Activated CD4-positive, CD25-positive, alpha-beta regulatory T cell (primary cell): ENCODE data around the gene BANP.
"Not testable (repeated sequence)": the region's sequence is repeated elsewhere in the genome, so short reads cannot be mapped to it uniquely, and the experiment has no call there.

Experiments used
- DNase-seq, 4 experiments: peaks; one replicate each; lab custom pipeline; 2025; lab: John Stamatoyannopoulos, UW

The BANP gene

DNA sequence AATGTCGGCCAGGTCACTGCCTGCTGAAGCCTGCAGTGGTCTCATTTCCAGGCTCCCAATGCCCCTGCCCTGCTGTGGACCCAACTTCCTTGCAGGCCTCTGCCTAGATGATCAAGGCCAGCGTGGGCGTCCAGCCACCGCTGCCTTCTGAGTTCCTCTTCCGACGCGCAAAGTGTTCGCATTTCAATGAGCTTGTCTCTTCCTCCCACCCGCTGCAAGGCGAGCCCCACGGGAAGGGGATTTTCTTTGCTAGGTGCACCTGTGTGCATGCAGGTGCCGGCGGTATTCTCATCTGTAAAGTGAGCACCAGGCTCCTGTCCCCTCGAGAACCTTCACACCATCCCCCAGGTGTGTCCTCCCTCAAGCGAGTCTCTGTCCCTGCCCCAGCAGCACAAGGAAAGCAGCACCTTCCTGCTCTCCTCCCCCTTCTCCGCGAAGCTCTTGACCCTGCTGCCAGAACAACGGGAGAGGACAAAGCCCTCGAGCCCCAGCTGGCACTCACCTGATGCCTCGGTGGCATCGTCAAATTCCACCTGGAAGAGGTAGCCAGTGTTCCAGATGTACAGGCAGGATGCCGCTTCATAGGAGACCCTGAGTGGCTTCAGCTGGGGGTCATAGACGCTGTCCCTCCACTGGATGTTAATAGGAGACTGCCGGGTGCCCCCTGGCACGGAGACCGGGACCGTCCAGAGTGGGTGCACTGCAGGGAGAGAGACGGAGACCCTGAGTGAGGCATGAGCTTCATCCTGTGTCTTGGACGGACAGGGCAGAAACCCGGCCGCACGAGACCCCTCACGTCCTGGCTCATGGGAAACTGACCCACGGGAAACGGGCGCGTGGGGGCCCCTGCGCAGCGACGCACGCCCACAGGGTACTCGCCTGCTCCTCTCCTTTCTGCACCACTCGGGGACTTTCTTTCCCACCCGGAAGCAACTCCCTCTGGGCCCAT, 24.7 kb upstream of the BANP start:
- DNase-seq = no peak

DNA sequence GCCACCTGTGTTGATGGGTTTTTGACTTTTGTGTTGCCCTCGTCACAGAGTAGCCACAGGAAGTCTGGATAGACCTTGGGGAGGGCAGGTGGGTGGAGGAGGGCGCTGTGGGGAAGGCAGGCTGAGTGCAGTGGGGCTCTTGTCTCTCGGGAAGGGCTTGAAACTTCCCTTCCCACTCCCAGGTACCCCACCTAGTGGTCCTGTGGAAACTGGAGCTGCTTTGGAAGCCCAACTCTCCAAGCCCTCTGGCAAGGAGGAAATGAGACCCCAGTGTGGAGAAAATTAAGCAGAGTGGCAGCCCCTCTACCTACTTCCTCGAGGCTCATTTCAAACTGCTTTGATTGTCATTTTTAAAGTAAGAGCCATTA, 24.1 kb upstream of the BANP start:
- no peak for DNase-seq

DNA sequence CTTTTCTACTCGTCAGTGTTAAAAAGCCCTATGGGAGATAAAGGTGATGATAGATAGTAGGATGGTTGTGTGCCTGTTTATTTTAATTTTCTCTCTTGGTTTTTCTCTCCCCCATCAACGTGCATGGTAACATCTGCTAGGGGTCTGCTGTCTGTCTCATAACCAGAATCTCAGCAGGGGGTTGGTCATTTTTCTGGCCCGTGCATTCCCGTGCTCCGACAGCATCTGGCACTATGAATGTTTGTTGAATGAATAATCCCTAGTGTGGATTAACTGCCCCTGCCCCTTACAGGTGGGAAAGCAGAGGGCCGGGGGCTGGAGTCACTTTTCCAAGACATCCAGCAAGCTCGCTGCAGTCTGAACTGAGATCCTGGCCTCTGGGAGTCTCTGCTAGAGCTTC, 21.2 kb upstream of the BANP start:
- no peak for DNase-seq

DNA sequence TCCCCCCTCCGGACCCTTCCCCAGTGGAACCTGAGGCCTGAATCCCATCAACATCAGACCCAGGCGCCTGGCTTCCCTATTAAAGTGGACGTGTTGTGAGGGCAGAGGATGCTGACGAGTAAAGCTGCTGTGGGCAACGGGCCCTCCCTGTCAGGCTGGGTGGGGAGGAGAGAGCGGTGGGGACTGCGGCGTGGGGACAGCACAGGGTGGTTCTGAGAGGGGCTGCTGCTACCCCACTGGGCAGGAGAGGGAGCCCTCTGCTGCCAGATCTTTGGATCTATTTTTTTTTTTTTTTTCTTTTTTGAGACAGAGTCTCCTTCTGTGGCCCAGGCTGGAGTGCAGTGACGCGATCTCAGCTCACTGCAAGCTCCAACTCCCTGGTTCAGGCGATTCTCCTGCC, 20.8 kb upstream of the BANP start:
- DNase-seq = no peak

DNA sequence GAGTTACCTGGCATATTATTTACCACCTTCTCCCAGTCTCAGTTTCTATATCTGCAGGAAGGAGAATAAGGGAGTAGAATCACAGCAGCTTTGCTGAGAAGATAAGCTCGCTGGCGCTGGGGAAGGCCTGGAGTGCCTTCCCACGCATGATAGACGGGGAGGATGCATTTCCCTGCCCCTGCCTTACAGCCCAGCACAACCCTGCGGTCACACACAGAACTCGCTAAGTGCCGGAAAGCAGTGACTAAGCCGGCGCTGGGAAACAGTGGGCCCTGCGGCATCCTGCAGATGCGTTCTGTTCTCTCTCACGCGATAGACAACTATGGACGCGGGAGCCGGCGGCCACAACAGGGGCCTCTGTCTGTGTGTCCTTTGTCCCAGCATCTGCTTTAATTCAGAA, 19.7 kb upstream of the BANP start:
- DNase-seq = no peak

DNA sequence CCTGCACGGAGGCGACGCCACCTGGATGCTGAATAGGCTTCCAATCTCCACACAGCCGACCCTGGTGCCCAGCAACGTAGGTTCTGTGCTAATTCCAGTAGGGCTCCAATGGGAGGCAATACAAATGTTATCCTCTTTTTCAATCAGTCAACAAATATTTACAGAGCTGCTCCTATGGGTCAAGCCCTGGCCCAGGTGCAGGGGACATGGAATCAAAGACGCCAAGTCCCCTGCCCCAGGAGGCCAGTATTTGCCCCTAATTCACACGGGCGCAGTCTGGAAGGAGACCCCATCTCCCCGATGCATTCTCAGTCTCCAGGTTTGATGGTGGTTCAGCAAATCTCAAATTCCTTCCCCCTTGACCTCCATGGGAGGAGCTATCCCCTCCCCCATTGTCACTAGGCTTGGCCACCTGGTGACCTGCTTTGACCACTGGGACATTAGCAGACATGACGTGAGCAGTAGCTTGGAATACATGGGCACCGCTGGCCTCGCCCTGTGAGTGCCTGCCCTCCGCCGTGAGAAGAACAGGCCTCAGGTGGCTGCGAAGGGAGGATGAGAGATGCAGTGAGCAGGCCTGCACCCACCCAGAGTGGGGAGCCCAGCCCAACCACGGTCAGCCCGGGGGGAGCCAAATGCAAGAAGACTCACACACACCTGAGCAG, 18.6 kb upstream of the BANP start:
- not testable (repeated sequence) for DNase-seq

DNA sequence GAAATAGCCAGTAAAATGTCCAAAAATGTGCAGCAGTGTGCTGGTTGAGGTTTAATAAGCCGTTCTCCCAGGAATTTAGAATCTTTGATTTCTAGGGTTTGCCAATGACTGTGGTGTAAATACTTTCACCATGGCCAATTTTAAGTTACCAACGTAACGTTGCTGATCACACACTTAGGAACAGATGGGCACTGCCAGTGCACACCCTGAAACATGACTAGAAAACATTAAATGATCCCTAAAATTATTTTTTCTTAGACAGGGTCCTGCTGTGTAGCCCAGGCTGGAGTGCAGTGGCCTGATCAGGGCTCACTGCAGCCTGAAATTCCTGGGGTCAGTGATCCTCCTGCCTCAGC, 18.1 kb upstream of the BANP start:
- no peak for DNase-seq

DNA sequence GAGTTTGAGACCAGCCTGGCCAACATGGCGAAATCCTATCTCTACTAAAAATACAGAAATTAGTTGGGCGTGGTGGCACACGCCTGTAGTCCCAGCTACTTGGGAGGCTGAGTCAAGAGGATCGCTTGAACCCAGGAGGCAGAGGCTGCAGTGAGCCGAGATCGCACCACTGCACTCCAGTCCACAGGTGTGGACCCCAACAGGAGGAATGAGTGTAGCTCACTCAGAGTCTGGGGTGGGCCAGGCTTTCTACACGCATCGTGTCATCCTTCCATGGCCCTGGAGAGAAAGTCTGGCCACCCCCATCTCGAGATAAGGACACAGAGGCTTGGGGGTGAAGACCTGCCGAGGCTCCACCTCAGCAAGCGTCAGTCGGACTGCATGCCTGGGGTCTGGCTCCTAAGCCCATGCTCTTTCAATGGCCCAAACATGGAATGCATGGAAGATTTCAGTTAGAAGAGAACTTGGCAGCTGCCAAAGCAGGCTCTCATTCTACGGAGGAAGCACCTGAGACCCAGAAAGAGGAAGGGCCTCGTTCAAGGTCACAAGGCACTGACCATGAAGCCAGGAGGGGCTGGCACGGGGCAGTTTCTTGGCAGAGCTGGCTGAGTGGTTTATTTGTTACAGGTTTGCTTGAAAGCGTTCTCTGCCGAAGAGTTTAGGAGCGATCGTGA, 16.3 kb upstream of the BANP start:
- not testable (repeated sequence) for DNase-seq

DNA sequence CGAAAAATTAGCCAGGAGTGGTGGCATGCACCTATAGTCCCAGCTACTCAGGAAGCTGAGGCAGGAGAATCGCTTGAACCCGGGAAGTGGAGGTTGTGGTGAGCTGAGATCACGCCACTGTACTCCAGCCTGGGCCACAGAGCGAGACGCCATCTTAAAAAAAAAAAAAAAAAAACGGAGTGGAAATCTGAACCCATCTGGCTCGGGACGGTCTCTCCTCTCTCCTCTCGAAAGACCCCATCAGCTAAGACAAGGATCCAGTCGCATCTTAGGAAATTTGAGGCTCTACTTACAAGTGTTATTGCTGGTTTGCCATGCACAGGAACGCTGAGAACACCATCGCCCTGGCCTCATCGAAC, 15.2 kb upstream of the BANP start:
- not testable (repeated sequence) for DNase-seq

DNA sequence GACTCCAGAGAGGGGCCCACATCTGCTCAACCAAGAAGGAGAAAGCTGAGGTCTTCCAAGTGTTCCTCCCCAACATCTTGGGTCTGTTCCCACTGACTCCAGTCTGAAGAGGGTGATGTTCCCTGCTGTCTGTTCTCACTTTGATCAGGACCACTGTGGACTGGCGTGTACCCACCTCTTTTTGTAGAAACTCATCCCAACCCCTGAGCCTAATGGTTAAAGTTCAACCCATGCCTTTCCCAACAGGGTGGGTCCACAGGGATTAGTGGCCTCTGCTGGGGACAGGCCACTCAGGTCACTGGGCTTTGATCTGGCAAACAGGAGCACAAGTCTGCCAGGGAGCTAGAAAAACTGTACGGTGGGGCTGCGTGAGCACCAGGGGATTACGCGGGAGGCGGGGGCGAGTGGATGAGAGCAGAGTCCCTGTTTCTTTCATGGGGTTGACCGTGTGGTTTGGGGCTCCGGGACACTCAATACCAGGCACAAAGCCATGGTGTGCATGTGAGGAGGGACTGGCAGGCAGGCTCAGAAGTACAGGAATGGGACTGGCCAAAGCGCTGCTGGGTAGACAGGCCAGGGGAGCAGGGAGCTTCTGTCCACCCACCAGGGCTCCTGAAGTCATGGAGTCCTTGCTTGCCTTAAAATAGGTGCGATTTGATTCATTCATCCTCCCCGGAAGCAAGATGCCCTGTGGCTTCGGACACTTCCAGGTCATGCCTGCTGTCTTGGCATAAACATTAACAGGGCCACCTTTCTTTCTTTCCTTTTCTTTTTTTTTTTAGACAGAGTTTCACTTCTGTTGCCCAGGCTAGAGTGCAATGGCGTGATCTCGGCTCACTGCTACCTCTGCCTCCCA, 14.6 kb upstream of the BANP start, which contains the start of gene CA5A:
TSS of gene CA5A (minus strand) at position 155 of the 856 bp plus-strand sequence. CDS start at position 76, 79 bp downstream.
- DNase-seq = no peak

DNA sequence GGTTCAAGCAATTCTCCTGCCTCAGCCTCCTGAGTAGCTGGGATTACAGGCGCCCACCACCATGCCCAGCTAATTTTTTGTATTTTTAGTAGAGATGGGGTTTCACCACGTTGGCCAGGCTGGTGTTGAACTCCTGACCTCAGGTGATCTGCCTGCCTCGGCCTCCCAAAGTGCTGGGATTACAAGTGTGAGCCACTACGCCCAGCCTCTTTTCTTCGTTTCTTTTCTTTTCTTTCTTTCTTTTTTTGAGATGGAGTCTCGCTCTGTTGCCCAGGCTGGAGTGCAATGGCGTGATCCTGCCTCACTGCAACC, 14.0 kb upstream of the BANP start:
- DNase-seq = not testable (repeated sequence)

DNA sequence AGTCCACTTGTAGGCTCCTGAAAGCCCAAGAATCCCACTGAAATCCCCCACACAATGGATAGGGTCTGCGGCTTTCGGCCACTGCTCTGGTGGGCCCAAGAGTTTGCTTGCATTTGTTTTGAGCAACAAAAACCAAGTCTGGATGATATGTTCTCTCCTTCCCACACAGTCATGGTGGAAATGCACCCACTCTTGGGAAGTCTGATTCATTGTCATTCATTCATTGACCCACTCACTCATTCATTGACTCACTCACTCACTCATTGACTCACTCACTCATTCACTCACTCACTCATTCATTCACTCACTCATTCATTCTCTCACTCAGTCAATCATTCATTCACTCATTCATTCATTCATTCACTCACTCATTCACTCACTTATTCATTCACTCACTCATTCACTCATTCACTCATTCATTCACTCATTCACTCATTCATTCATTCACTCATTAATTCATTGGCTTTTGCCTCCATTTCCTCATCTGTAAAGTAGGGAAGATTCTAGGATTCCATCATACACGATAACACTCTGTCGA, 12.8 kb upstream of the BANP start:
- DNase-seq = no peak

DNA sequence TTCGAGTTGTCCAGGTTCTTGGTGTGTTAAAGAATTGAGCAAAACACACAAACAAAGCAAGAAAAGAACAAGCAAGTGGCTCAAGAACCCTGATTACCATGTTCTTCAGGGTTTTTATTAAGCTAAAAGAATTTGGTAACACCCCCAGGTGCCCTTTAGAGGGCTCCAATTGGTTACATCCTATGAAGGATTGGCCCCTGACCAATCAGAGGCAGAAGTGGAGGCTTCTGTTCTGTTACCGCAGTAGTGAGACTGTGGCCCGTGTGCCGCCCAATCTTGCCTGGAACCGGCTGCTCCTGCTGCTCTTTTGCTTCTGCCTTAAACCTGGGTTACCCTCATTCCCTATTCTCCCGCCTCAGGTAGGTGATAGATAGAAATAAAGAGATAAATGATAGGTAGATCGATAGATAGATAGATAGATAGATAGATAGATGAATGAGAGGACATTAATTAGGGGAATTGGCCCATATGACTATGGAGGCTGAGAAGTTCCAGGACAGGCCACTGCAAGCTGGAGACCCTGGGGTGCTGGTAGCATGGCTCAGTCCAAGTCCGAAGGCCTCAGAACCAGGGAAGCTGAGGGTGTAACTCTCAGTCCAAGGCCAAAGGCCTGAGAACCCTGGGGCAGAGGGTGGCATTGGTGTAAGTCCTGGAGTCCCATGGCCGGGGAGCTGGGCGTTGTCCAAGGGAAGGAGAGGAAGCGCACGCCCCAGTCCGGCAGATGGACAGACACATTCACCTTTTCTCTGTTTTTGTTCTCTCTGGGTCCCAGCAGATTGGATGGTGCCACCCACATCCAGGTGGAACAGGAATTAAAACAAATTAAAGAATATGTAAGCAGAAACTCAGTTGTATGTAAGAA, 11.4 kb upstream of the BANP start:
- DNase-seq = no peak

DNA sequence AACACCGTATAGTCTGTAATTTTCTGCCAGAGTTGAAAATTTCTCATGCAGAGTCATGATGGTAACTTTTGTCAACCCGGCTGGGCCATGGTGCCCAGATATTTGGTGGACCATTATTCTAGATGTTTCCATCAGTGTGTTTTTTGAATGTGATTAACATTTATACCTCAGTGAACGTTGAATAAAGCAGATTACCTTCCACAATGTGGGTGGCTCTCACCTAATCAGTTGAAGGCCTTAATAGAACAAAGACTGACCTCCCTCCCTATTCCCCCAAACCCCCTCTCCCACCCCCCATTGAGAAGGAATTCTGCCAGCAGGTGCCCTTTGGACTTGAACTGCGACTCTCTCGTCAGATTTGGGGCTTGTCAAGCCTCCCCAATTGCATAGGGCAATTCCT, 8.6 kb upstream of the BANP start:
- no peak for DNase-seq

DNA sequence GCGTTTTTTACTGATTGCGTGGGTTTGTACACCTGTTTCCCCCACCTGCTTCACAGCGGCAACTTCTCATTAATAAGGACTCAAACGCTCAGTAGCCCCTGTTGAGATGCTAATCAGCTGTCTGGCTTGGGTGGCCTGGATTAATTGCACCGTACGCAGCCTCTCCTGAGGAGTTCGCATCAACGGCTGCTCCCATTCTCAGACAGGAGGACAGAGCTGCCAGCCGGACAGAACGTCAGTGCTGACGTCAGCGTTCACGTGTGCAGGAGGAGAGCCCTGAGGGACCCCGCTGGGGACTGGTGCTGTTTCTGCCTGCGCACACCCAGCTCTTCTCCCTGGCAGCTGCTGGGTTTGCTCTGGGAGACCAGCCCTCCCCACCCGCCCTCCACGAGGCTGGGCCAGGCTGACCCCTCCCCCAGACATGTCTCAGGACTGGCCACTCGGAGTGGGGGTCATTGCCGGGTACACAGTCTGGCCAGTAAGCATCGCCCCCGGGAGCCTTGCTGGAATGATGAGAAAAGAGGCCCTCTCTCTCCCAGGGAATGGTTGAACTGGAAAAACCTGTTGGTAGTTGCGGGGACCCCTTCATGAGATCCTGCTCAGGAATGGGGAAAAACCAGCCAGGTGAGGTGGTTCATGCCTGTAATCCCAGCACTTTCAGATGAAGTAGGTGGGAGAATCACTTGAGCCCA, 5.7 kb upstream of the BANP start:
- no peak for DNase-seq

DNA sequence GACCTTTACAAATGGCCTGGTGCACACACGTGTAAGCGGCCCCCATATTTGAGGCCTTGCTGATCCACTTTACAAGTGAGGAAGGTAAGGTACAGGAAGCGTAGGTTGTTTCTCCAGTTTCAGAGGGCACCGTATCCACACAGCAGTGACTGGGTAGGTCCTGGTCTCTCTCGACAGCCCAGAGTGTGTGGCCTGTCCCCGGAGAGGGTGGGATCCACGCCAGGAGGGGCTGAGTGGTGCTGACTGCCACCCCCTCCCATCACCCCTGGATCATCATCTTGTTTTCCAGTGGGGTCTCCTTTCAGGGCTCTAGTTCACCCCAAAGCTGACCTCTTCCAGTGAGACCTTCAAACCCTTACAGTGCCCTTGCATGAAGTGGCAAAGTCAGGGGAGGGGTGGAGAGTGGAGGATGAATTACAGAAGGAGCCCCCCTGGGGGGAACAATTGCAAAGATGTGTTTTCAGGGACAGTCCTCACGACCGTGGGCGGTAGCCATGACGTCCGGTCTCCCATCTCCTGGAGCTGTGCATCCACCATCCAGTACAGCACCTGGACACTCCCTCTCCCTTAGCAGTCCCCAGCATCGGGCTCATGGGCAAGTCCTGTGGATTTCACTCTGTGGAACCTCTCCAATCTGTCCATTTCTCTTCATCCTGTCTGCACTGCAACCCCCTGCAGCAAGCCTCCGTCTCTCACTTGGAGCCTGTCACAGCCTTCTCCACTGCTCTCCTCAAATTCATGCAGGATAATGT, 4.5 kb upstream of the BANP start:
- no peak for DNase-seq

DNA sequence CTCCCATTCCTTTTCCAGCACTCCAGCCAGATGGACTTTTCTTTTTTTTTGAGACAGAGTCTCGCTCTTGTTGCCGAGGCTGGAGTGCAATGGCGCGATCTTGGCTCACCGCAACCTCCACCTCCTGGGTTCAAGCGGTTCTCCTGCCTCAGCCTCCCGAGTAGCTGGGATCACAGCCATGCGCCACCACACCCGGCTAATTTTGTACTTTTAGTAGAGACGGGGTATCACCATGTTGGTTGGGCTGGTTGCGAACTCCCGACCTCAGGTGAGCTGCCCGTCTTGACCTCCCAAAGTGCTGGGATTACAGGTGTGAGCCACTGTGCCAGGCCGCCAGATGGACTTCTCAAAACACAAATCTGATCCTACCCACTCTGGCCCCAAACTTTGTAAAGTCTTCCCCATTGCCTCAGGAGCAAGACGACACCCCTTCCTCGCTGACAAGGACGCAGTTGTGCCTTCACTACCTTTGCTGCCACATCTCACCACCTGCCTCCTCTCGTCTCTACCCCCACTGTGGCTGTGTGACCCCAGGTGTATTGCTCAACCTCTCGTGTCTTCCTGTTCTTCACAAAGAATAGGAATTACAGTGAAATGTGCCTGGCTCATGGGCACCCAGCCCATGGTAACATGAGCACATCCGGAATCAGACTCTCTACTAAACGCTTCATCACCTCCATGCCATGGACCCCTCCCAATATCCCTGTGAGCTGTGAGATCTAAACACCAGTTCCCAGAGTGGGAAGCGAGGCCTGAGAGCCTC, 3.7 kb upstream of the BANP start:
- DNase-seq = no peak

DNA sequence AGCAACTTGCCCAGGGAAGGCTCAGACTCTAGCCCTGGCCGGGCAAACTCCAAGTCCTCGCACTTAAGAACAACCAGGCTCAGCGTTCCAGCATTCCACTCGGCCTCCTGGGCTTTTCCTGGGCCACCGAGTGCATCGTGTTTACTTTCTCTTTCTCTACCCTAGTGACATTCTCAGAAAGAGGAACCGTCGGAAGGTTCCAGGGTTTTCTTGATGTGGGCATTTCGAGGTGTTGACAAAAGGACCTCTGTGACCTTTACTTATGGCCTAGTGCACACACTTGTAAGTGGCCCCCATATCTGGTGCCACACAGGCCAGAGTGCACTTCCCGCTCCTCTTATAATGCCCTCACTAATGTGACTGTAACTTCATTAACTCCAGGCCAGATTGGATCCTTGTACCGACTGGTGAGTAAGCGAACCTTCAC, 3.1 kb upstream of the BANP start:
- DNase-seq = no peak

DNA sequence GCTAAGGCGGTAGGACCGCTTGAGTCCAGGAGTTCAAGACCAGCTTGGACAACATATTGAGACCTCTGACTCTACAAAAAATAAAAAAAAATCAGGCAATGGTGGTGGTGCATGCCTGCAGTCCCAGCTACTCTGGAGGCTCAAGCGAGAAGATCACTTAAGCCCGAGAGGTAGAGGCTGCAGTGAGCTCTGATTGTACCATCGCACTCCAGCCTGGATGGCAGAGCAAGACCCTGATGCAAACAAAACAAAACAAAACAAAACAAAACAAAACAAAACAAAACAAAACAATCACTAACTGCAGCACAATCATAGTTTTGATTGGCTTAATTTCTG, 2.5 kb upstream of the BANP start:
- DNase-seq = no peak
